PC-9 (cell line): ENCODE measurements around the gene NPIPB6.
"Not testable (repeated sequence)": the region's sequence is repeated elsewhere in the genome, so short reads cannot be mapped to it uniquely, and the experiment has no call there.

ENCODE experiments used
- EZH2 ChIP-seq: fragments of 200-600 bp; sonication (generic); IDR thresholded peaks from 2 replicates; pipeline ENCODE4 v1.8.0; 2017; ENCODE audit warnings: antibody characterized with exemption, low read depth
- TF ChIP-seq, protein P1 (sequence below): fragments of 200-600 bp; sonication (generic); conservative IDR thresholded peaks from 2 replicates; pipeline ENCODE4 v1.6.1; 2017; ENCODE audit warnings: mixed run types, antibody characterized with exemption, mild to moderate bottlenecking, moderate library complexity

GRCh38 chr16:28330232-28330631 lies 33.1 kb downstream of the NPIPB6 start:
- TF ChIP-seq, protein P1, sequence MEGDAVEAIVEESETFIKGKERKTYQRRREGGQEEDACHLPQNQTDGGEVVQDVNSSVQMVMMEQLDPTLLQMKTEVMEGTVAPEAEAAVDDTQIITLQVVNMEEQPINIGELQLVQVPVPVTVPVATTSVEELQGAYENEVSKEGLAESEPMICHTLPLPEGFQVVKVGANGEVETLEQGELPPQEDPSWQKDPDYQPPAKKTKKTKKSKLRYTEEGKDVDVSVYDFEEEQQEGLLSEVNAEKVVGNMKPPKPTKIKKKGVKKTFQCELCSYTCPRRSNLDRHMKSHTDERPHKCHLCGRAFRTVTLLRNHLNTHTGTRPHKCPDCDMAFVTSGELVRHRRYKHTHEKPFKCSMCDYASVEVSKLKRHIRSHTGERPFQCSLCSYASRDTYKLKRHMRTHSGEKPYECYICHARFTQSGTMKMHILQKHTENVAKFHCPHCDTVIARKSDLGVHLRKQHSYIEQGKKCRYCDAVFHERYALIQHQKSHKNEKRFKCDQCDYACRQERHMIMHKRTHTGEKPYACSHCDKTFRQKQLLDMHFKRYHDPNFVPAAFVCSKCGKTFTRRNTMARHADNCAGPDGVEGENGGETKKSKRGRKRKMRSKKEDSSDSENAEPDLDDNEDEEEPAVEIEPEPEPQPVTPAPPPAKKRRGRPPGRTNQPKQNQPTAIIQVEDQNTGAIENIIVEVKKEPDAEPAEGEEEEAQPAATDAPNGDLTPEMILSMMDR: not testable (repeated sequence)
- not testable (repeated sequence) for TF ChIP-seq EZH2
